Measurements from ENCODE around the gene HSPA9.

HSPA9 gene

GRCh38 chr5:138575194-138576015 lies at the start of gene HSPA9:
HSPA9 (minus strand) TSS chr5:138575401; CDS start chr5:138575318, 83 bp downstream.
- DNase-seq: peak; percentile 99

GRCh38 chr5:138623053-138623452 lies 47.9 kb upstream of the HSPA9 start:
- no peak for DNase-seq

GRCh38 chr5:138622051-138622450 lies 46.9 kb upstream of the HSPA9 start:
- no peak for DNase-seq

- no peak for DNase-seq
Measured at GRCh38 chr5:138620663-138621224, 45.5 kb upstream of the HSPA9 start.

GRCh38 chr5:138616508-138616907 lies 41.3 kb upstream of the HSPA9 start:
- no peak for DNase-seq

- no peak for DNase-seq
Measured at GRCh38 chr5:138615461-138615860, 40.3 kb upstream of the HSPA9 start.

GRCh38 chr5:138611678-138612218 lies 36.5 kb upstream of the HSPA9 start:
- DNase-seq: no peak

GRCh38 chr5:138610918-138611677 lies 35.9 kb upstream of the HSPA9 start:
- no peak for DNase-seq

GRCh38 chr5:138610415-138610917 lies 35.3 kb upstream of the HSPA9 start:
- DNase-seq: no peak

- no peak for DNase-seq
Measured at GRCh38 chr5:138606378-138607064, 31.3 kb upstream of the HSPA9 start.

- DNase-seq: no peak
Measured at GRCh38 chr5:138605254-138605972, 30.2 kb upstream of the HSPA9 start.

- no peak for DNase-seq
Measured at GRCh38 chr5:138604176-138604785, 29.1 kb upstream of the HSPA9 start.

- DNase-seq: no peak
Measured at GRCh38 chr5:138603249-138603920, 28.2 kb upstream of the HSPA9 start.

- no peak for DNase-seq
Measured at GRCh38 chr5:138602371-138603000, 27.3 kb upstream of the HSPA9 start.

- no peak for DNase-seq
Measured at GRCh38 chr5:138601444-138601843, 26.2 kb upstream of the HSPA9 start.

- DNase-seq: no peak
Measured at GRCh38 chr5:138600446-138600845, 25.2 kb upstream of the HSPA9 start.

- no peak for DNase-seq
Measured at GRCh38 chr5:138597661-138598400, 22.6 kb upstream of the HSPA9 start.

GRCh38 chr5:138596105-138596881 lies 21.1 kb upstream of the HSPA9 start:
- no peak for DNase-seq

Measured in SHP77 treated with DMSO at 0.1 percent for 48 hours (cell line).